GM18502 (cell line): ENCODE measurements around the gene RPS19.

Source experiments
- ATAC-seq: cut with Tn5 transposase; IDR thresholded peaks from one replicate; pipeline ENCODE4 v1.9.1; 2021; ENCODE audit warnings: mild to moderate bottlenecking; ENCODE audit not compliant: unreplicated experiment, poor library complexity

RPS19 gene

GRCh38 chr19:41895745-41896580 lies 35.9 kb downstream of the RPS19 start:
- no peak for ATAC-seq

GRCh38 chr19:41896581-41896942 lies 36.5 kb downstream of the RPS19 start:
- ATAC-seq: no peak

DNA sequence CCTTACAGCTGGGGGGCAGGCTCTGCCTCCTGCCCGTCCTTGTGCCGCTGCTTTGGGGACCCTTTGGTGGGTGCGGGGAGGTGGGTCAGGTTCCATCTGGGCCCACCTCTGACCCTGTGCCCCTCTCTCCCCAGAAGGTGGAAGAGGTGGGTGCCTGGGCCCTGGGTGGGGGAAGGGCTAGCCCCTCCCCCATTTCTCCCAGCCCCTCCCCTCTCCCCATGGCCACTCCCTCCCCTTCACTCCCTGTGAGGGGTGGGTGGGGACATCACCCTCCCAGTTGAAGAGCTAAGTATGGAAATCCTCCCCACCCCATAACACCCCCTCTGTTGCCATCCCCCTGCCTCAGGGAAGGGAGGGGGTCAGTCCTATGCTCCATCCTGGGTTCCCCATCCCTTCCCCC lies 37.1 kb downstream of the RPS19 start:
- ATAC-seq: no peak

DNA sequence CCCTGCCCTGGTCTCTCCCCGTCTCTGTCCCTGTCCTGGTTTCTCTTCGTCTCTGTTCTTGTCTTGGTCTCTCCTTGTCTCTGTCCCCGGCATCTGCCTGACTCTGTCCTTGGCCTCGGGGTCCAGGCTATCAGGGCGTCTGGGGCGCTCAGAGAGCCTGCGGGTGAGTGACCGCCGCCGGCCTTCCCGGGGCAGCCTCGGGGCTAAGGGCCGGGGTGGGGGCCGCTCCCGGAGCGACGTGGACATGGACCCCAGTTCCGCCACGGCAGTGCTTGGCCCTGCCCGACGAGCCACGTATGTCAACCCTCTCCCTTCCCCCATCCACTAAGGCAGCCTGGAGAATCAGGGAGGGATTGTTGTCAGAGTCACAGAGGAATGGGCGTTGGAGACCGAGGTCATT lies 37.8 kb downstream of the RPS19 start:
- ATAC-seq: no peak

DNA sequence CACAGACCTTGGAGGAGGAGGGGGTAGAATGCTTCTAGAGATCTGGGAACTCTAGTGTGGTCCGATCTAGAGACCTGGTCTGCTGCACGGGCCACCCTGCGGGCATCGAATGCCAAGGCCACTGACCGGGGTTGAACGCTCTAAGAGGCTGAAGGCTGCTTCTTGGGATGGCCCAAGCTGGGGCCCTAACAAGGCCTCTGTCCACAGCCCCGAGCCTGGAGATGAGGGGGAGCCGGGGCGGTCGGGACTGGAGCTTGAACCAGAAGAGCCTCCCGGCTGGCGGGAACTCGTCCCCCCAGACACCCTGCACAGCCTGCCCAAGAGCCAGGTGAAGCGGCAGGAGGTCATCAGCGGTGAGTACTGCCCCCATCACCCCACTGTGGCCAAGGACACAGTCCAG lies 38.2 kb downstream of the RPS19 start:
- no peak for ATAC-seq

GRCh38 chr19:41901707-41902360 lies 41.8 kb downstream of the RPS19 start:
- no peak for ATAC-seq

DNA sequence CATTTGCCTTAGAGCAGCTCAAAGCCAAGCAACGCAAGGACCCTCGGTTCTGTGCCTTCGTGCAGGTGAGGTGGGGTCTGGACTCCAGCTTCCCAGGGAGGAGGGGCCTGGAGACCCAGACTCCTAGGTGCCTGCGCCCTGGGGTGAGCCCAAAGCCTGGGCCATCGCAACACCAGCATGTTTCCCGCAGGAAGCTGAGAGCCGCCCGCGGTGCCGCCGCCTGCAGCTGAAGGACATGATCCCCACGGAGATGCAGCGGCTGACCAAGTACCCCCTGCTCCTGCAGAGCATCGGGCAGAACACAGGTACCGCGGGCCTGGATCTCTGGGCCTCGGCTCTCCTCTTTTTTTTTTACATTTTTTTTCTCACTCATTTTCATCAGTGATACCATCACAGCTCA lies 42.5 kb downstream of the RPS19 start:
- ATAC-seq: no peak

DNA sequence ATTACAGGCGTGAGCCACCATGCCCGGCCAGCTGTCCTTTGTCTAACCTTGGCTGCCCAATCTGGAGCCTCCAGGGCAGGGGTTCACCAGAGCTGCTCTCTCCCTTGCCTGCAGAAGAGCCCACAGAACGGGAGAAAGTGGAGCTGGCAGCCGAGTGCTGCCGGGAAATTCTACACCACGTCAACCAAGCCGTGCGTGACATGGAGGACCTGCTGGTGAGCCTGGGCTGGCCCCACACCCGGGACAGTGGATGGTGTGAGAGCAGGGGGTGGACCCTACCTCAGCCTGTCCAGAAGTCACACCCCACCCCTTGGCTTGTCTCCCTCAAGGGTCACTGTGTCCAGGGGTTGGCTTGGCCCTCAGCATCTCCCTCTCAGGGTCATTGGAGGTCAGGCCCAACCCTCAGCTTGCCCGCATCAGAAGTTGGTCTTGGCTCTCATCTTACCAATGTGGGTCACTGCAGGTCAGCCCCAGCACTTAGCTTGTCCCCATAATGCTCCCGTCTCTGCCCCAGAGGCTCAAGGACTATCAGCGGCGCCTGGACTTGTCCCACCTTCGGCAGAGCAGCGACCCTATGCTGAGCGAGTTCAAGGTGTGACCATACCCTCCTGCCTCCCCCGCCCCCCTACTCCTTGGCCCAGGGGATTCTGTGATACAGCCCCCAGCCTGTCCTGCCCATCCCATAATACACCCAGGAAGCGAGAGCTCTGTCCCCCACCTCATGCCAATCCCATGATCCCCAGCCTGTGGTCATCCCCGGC lies 43.3 kb downstream of the RPS19 start:
- no peak for ATAC-seq

GRCh38 chr19:41904118-41904870 lies 44.2 kb downstream of the RPS19 start:
- ATAC-seq: no peak

DNA sequence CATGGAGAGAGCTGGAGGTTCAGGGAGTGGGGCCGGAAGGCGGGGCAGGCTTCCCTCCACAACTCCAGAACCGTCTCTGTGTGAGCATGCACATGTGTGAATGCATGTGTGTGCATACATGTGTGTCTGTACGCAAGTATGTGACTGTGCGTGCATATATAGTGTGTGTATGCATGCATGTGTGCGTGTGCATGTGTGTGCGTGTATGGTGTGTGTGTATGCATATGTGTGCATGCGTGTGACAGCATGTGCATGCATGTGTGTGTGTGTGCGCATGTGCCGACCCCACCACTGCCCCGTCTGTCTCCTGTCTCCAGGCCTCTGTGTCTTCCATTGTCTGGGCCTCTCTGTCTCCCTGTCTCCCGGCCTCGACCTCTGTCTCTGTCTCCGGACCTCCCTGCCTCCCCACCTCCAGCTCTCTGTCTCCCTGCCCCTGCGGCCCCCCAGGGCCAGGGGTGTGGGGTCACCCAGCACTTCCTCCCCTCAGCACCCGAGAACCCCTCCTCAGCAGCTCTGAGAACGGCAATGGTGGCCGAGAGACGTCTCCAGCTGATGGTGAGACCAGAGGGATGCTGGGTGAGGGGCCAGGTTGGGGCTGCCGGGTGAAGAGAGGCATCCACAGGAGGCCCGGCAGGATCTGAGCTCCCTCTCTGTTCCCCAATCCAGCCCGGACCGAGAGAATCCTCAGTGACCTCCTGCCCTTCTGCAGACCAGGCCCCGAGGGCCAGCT lies 45.4 kb downstream of the RPS19 start:
- no peak for ATAC-seq

- ATAC-seq: no peak
Measured at GRCh38 chr19:41906271-41906670, 46.2 kb downstream of the RPS19 start.

DNA sequence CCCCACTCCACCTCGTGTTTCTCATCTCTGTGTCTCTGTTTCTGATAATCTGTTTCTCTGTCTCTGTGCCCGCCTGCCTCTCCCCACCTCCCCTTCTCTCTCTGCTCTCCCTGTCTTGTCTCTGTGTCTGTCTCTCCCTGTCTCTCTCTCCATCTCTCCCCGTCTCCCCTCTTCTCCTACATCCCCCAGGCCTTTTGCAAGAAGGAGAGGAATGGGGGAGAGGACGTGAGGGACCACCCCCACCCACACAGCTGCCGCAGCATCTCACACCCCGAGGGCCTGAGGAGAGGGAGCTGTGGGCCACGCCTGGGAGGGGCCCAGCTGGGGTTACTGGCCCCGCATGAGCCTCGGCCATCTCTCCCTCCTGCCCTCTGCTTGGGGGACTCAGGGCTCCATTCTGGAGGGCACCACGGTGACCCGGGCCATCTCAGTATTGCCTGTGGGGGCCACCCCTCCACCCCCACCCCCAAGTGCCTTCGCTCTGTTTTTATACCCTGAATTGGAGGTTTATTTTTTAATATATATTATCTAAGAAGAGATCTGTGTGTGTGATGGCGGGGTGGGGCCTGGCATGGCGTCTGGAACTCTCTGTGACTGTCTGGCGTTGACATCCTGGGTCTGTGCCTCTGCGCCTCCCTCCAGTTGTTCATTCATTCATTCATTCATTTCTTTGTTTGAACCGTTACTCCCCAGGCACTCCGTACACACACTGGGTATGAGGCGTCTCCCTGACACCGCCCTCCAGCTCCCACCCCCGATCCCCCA lies 47.0 kb downstream of the RPS19 start:
- ATAC-seq: no peak

GRCh38 chr19:41907994-41908615 lies 48.0 kb downstream of the RPS19 start:
- ATAC-seq: no peak

DNA sequence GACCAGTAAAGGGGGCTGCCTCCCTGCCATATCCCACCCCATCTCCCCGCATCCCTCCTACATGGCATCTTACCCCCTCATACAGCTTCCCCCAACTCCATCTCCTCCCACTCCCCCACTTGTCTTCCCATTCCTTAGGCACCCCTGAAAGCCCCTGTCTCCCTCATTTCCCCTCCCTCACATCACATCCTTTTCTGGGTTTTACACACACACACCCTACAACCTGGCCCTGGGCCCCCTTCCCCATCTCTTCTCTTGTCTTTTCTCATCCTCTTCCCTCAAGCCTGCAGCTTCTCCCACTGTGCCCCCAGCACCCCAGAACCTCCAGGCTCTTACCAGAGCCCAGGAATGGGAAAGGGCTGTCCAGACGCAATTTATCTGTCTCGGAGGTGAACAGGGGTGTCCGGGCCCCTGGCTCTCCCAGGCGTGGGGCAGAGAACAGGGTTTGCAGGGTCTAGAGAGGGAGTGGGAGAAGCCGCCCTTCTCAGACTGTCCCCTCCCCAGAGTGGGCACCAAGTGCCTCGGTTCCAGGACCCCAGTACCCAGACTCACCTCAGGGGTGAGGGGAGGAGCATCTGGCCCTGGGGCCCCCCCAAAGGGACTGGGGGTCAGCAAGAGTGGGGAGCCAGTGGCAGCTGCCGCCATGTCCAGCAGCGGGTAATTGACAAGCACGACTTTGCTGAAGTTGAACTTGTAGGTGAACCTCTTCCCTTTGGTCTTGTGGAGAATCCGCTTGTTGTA lies 48.8 kb downstream of the RPS19 start:
- no peak for ATAC-seq

DNA sequence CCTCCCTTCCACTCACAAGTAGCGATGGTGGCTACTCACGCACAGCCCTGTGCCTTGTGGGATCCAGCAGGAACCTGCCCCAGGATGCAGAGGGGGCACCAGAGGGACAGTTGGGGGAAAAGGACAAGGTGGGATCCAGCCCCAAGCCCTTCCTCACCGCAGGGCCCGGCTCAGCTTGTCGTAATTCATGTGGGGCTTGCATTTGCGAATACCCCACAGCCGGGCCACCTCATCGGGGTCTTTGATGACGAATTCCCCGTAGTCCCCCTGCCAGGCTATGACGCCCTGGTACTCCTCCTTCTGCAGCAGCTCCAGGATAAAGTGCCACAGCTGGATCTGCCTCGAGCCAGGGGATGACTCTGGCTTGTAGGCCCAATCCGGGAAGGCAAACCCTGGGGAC lies 49.7 kb downstream of the RPS19 start:
- no peak for ATAC-seq

DNA sequence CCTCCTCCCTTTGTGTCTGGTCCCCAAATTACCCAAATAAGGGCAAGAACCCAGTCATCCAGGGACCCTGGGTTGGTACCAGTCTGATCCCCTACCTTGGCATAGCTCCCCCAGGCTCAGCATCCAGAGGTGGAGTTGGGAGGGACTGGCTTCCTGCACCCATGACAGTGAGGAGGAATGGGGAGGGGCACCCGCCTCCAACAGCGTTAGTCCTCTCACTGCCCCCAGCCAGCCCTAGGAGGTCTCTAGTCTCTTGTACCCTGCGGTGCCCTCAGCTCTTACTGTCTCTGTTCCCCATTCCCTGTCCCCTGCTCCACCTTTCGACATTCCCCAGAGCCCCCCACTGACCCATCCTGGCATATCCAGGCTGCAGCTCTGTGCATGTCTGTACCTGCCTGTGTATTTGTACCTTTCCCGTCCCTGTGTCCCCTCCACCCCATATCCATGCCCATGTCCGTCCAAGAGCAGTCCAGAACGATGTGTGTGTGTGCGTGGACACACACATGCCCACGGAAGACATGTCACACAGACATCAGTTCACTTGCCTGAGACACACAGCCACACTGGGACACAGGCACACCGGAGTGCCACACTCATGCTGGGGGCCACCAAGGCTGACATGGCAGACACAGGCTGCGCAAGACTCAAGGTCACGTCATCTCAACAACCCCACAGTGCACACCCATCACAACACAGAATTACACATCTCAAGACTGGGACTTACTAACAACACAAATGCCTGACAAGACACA lies 50.4 kb downstream of the RPS19 start:
- ATAC-seq: no peak
